Osteocyte (in vitro differentiated cells): ENCODE measurements around the gene MYD88. TPM values are rescaled to one million over a fixed set of nuclear protein-coding genes. Genes with fewer than 3 reads are reported as not detected.

ENCODE experiments used
- DNase-seq: peaks from one replicate; pipeline ENCODE4 v3.0.0; 2021; ENCODE audit warnings: mixed read lengths; ENCODE audit not compliant: unreplicated experiment; ENCODE audit errors: extremely low spot score
- H3K27ac Mint-ChIP-seq: one replicate; pipeline ENCODE4 v1.8.0; 2021; ENCODE audit warnings: mild to moderate bottlenecking, mixed read lengths; ENCODE audit not compliant: unreplicated experiment
- H3K27me3 Mint-ChIP-seq: one replicate; pipeline ENCODE4 v1.8.0; 2021; ENCODE audit warnings: mixed read lengths; ENCODE audit not compliant: unreplicated experiment
- H3K36me3 Mint-ChIP-seq: one replicate; pipeline ENCODE4 v1.8.0; 2021; ENCODE audit warnings: mixed read lengths; ENCODE audit not compliant: unreplicated experiment
- H3K4me1 Mint-ChIP-seq: one replicate; pipeline ENCODE4 v1.8.0; 2021; ENCODE audit warnings: mixed read lengths; ENCODE audit not compliant: unreplicated experiment
- H3K4me3 Mint-ChIP-seq: one replicate; pipeline ENCODE4 v1.8.0; 2021; ENCODE audit warnings: mild to moderate bottlenecking, moderate library complexity, mixed read lengths; ENCODE audit not compliant: unreplicated experiment
- H3K9me3 Mint-ChIP-seq: one replicate; pipeline ENCODE4 v1.8.0; 2021; ENCODE audit warnings: mixed read lengths; ENCODE audit not compliant: unreplicated experiment
- CTCF ChIP-seq: fragments of 200-600 bp; sonication (generic); IDR thresholded peaks from 2 replicates; pipeline ENCODE4 v1.5.0; 2021; ENCODE audit warnings: antibody characterized with exemption, mild to moderate bottlenecking, moderate library complexity
- total RNA-seq: library from RNA; stranded (reverse); gene quantifications from 2 replicates; pipeline ENCODE4 v1.2.1, GENCODE V29; 2021

The MYD88 gene
- total RNA-seq, 1 donor from 2014 or later, result 13.3 TPM

GRCh38 chr3:38101811-38102443, 36.5 kb upstream of the MYD88 start:
- Mint-ChIP-seq H3K36me3 (peaks cover 2% of the 10 kb centered on the region), H3K9me3 (peaks cover 20% of the 10 kb centered on the region), H3K4me1 (no peaks in the 10 kb centered on the region), H3K27me3 (peaks cover 63% of the 10 kb centered on the region), H3K4me3 (no peak overlapping the region), H3K27ac (no peak overlapping the region)
- DNase-seq, result no peak
- TF ChIP-seq CTCF, result no peak

- Mint-ChIP-seq H3K4me1 (no peaks in the 10 kb centered on the region), H3K9me3 (peaks cover 20% of the 10 kb centered on the region), H3K27ac (no peak overlapping the region), H3K27me3 (peaks cover 64% of the 10 kb centered on the region), H3K36me3 (peaks cover 2% of the 10 kb centered on the region), H3K4me3 (no peak overlapping the region)
- no peak for TF ChIP-seq CTCF
- no peak for DNase-seq
Measured at GRCh38 chr3:38102444-38102814, 36.0 kb upstream of the MYD88 start.

GRCh38 chr3:38105525-38105924, 32.9 kb upstream of the MYD88 start:
- H3K27ac Mint-ChIP-seq, result no peak overlapping the region
- H3K4me3 Mint-ChIP-seq, result no peak overlapping the region
- H3K4me1 Mint-ChIP-seq, result no peaks in the 10 kb centered on the region
- H3K36me3 Mint-ChIP-seq, result peaks cover 2% of the 10 kb centered on the region
- peaks cover 20% of the 10 kb centered on the region for H3K9me3 Mint-ChIP-seq
- H3K27me3 Mint-ChIP-seq, result peaks cover 42% of the 10 kb centered on the region
- no peak for TF ChIP-seq CTCF
- DNase-seq, result no peak

- DNase-seq, result no peak
Measured at GRCh38 chr3:38107911-38108648, 30.4 kb upstream of the MYD88 start.

More at GRCh38 chr3:38107911-38108648, 30.4 kb upstream of the MYD88 start:
- no peak overlapping the region for H3K4me3 Mint-ChIP-seq
- H3K9me3 Mint-ChIP-seq, result peaks cover 20% of the 10 kb centered on the region
- TF ChIP-seq CTCF, result no peak
- H3K27me3 Mint-ChIP-seq, result peaks cover 24% of the 10 kb centered on the region
- H3K36me3 Mint-ChIP-seq, result peaks cover 2% of the 10 kb centered on the region
- H3K4me1 Mint-ChIP-seq, result no peaks in the 10 kb centered on the region
- no peak overlapping the region for H3K27ac Mint-ChIP-seq
